HG03520 (cell line): ENCODE results near the gene SCD.
"Not testable (repeated sequence)": the region's sequence is repeated elsewhere in the genome, so short reads cannot be mapped to it uniquely, and the experiment has no call there.

Source experiments
- ATAC-seq: cut with Tn5 transposase; IDR thresholded peaks from one replicate; pipeline ENCODE4 v1.9.1; 2021; ENCODE audit warnings: mild to moderate bottlenecking, moderate library complexity; ENCODE audit not compliant: unreplicated experiment

Gene SCD

GRCh38 chr10:100359529-100360150, 12.6 kb downstream of the SCD start:
- no peak for ATAC-seq

GRCh38 chr10:100360234-100360633, 13.2 kb downstream of the SCD start:
- ATAC-seq, result no peak

GRCh38 chr10:100362570-100363496, 15.8 kb downstream of the SCD start:
- ATAC-seq, result no peak

- no peak for ATAC-seq
These were observed 17.1 kb downstream of the SCD start for GRCh38 chr10:100364175-100364574.

GRCh38 chr10:100364735-100365391, 17.8 kb downstream of the SCD start:
- no peak for ATAC-seq

GRCh38 chr10:100368721-100369120, 21.7 kb downstream of the SCD start:
- ATAC-seq, result no peak

- ATAC-seq, result no peak
These were observed 23.9 kb downstream of the SCD start for GRCh38 chr10:100370714-100371481.

- no peak for ATAC-seq
These were observed 24.5 kb downstream of the SCD start for GRCh38 chr10:100371482-100372027.

GRCh38 chr10:100372415-100373297, 25.6 kb downstream of the SCD start:
- ATAC-seq, result no peak

GRCh38 chr10:100373298-100374199, 26.5 kb downstream of the SCD start:
- ATAC-seq, result peak; percentile 96

- no peak for ATAC-seq
These were observed 27.2 kb downstream of the SCD start for GRCh38 chr10:100374200-100374655.

GRCh38 chr10:100374677-100375353, 27.8 kb downstream of the SCD start:
- not testable (repeated sequence) for ATAC-seq

GRCh38 chr10:100376656-100377055, 29.6 kb downstream of the SCD start:
- ATAC-seq, result not testable (repeated sequence)

- ATAC-seq, result no peak
These were observed 30.8 kb downstream of the SCD start for GRCh38 chr10:100377830-100378229.

GRCh38 chr10:100380400-100380799, 33.4 kb downstream of the SCD start:
- no peak for ATAC-seq

- no peak for ATAC-seq
These were observed 35.5 kb downstream of the SCD start for GRCh38 chr10:100382553-100382952.

- no peak for ATAC-seq
These were observed 36.2 kb downstream of the SCD start for GRCh38 chr10:100383251-100383650.
